Metanephros (tissue), 2 donors: Measurements from ENCODE around the gene BRAF. TPM values are rescaled to one million over a fixed set of nuclear protein-coding genes. Genes with fewer than 3 reads are reported as not detected.

ENCODE experiments used
- small RNA-seq: library from RNA; depleted of rRNA; stranded (forward); fragments of <200 nt; gene quantifications from one replicate; pipeline ENCODE3, GENCODE V24; 2014; ENCODE audit warnings: low replicate concordance
- total RNA-seq: library from RNA; depleted of rRNA; stranded (reverse); fragments of >200 nt; gene quantifications from one replicate; pipeline ENCODE4 v1.2.3, GENCODE V29; 2014

BRAF gene
- total RNA-seq: 55.8 TPM

DNA sequence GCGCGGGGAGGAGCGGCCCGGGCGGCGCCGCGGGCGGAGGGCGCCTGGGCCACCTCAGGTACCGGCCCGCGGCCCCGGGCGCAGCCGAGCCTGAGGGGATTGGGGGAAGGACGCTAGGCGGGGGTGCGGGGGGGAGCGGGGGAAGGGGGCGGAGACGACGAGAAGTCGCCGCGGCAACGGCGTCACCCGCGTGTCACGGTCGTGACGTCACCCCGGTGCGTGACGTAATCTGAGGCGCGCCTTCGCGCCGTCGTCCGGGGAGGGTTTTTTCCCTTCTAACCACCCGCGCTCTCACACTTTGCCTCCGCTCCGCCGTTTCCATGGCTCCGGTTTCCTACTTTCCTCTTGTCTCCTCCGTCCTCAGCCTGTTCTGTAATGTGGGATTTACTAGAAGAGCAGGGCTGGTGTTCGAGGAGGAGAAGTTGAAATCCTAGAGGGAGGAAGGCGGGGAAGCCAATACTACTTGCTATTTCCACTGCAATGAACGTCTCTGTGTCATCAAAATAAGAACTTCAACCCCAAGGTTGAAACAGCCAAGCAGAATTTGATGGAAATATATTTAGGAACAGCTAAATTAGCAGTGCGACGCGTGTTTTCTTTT, at the start of gene BRAF:
TSS of gene BRAF (minus strand) at position 109 of the 601 bp plus-strand sequence. CDS start 226 bp downstream, outside the sequence.

DNA sequence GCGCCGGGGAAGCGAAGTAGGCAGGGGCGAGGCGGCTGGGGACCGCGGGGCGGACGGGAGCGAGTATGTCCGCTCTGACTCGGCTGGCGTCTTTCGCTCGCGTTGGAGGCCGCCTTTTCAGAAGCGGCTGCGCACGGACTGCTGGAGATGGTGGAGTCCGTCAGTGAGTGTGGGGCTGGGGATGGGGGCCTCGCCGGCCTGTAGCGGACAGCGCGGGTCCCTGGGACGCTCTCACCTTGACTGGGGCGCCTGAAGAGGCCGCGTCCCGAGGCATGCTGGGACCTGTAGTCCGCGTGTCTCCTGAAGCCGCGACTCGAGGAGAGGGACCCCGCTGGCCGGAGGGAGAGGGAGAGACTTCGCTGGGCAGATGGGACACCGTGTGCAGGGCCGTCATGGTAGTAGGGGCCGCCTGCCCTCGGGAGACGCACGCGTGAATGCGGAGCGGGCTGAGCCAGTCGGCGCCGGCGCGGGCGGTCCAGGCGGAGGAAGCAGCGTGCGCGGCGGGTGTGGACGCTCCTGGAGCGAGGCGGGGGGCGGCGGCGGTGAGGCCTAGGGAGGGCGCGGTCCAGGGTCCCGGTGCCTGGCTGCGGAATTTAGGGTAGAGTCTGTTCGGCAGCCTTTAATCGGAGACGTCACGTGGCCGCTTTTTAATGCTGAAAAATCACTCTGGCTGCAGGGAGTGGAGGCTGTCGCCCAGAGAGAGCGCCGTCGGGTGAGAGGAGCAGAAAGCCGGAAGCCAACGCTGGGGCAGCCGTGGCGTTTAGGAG, 227.9 kb downstream of the BRAF start, which contains the start of gene NDUFB2:
TSS of gene NDUFB2 (plus strand) at position 29 of the 767 bp plus-strand sequence. CDS start at position 66, 37 bp downstream.

DNA sequence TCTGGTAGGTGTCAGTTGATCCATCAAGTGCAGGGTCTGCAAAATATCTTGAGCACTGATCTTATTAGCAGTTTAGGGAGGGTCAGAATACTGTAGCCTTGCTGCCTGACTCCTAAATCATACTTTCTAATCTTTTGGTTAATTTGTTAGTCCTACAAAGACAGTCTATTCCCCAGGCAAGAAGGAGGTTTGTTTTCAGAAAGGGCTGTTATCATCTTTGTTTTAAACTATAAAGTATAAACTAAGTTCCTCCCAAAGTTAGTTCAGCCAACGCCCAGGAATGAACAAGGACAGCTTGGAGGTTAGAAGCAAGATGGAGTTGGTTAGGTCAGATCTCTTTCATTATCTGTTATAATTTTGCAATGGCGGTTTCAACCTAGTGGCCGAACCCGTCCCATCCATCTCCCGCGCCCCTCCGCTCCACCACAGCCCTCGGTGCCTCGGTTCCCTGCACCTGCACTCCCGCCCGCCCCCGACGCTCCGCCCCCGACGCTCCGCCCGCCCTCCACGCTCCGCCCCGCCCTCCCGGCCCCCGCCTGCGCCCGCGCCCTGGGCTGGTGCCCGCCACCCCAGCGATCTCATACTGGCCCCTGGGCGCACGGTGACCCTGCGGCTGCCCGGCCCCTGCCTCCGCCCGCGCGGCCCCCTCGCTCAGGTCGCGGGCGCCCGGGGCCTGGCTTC, 252.2 kb downstream of the BRAF start, which contains the start of gene ADCK2:
TSS of gene ADCK2 (plus strand) at position 564 of the 681 bp plus-strand sequence. CDS start 386 bp downstream, outside the sequence.

Small RNAs within 50 kb of the gene (small RNA-seq; reads per million reads assigned to genes)
- not detected for gene AC006006.1
- not detected for gene RNU6-85P

Other genes starting within 250 kb of the BRAF start
- gene NDUFB2, start 228.2 kb downstream of the BRAF start, total RNA-seq: 152 TPM
- 26.4 TPM for gene MRPS33, start 90.0 kb upstream of the BRAF start, total RNA-seq
- gene TMEM178B, start 149.1 kb upstream of the BRAF start, total RNA-seq: 0.93 TPM